Measurements from ENCODE around the gene FBXW7.

DNA sequence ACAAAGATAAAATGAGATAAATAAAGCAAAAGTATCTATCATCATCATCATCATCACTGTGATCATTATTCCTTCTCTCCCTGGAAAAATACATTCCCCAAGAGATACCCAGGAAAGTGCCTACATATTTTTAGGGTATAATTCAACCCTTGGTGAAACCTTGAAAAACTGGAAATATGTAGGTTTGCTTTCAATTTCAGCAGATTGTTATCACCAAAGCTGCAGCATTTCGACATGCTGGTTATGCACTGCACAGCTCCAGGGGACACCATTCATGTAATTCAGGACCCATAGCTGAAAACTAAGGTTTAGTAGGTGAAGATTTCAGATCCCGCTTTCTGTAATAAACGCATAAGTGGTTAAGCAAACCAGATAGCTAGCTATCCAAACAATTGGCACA is 28.4 kb upstream of the FBXW7 start:
- TF ChIP-seq, protein P1, sequence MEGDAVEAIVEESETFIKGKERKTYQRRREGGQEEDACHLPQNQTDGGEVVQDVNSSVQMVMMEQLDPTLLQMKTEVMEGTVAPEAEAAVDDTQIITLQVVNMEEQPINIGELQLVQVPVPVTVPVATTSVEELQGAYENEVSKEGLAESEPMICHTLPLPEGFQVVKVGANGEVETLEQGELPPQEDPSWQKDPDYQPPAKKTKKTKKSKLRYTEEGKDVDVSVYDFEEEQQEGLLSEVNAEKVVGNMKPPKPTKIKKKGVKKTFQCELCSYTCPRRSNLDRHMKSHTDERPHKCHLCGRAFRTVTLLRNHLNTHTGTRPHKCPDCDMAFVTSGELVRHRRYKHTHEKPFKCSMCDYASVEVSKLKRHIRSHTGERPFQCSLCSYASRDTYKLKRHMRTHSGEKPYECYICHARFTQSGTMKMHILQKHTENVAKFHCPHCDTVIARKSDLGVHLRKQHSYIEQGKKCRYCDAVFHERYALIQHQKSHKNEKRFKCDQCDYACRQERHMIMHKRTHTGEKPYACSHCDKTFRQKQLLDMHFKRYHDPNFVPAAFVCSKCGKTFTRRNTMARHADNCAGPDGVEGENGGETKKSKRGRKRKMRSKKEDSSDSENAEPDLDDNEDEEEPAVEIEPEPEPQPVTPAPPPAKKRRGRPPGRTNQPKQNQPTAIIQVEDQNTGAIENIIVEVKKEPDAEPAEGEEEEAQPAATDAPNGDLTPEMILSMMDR (IDR thresholded peaks at IDR 0.05), result no peak
- no peak for TF ChIP-seq POLR2A (IDR thresholded peaks at IDR 0.05)

Measured in thyroid gland (tissue), 4 donors.